Measurements from ENCODE around the gene OR2T27.

GRCh38 chr1:248695451-248696132, 40.3 kb upstream of the OR2T27 start:
- TF ChIP-seq CTCF (IDR thresholded peaks at IDR 0.05) (no peak), POLR2A (IDR thresholded peaks at IDR 0.05) (no peak)

All from breast epithelium (tissue), 3 donors.